AG04449 (cell line): ENCODE results near the gene IRGC.

Experiments
- CTCF ChIA-PET: fragments of 350-600 bp; formaldehyde crosslinking; extraction: SDS; loops from one replicate; lab custom pipeline; 2021; ENCODE audit warnings: antibody characterized with exemption; lab: Yijun Ruan, JAX
- POLR2A ChIA-PET: fragments of 400-600, 350-600 bp; formaldehyde crosslinking; extraction: SDS; loops from one replicate; lab custom pipeline; 2020; ENCODE audit warnings: antibody characterized with exemption, inconsistent platforms; lab: Yijun Ruan, JAX
- DNase-seq: peaks from one replicate; pipeline ENCODE4 v3.0.0-alpha.2; 2010; ENCODE audit warnings: low read depth, low spot score
- H3K4me3 ChIP-seq: 2 replicates; pipeline ENCODE4 v1.5.1; 2011; ENCODE audit warnings: low read depth, mild to moderate bottlenecking, control low read depth, low read length
- TF ChIP-seq, protein P1 (sequence below): IDR thresholded peaks from one replicate; pipeline ENCODE4 v1.5.1; 2011; ENCODE audit warnings: mild to moderate bottlenecking, moderate library complexity, low read length, control low read depth, inconsistent platforms; ENCODE audit not compliant: insufficient read depth; ENCODE audit errors: missing control alignments

Gene IRGC

DNA sequence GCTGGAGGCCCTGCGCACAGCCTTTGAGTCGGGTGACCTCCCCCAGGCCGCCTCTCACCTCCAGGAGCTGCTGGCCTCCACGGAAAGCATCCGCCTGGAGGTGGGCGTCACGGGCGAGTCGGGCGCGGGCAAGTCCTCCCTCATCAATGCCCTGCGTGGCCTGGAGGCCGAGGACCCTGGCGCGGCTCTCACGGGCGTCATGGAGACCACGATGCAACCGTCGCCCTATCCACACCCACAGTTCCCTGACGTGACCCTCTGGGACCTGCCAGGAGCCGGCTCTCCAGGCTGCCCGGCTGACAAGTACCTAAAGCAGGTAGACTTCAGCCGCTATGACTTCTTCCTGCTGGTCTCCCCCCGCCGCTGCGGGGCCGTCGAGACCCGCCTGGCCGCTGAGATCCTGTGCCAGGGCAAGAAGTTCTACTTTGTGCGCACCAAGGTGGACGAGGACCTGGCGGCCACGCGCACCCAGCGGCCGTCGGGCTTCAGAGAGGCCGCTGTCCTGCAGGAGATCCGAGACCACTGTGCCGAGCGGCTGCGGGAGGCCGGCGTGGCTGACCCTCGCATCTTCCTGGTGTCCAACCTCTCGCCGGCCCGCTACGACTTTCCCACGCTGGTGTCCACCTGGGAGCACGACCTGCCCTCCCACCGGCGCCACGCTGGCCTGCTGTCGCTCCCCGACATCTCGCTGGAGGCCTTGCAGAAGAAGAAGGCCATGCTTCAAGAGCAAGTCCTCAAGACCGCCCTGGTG is 2.9 kb downstream of the IRGC start:
- TF ChIP-seq, protein P1, sequence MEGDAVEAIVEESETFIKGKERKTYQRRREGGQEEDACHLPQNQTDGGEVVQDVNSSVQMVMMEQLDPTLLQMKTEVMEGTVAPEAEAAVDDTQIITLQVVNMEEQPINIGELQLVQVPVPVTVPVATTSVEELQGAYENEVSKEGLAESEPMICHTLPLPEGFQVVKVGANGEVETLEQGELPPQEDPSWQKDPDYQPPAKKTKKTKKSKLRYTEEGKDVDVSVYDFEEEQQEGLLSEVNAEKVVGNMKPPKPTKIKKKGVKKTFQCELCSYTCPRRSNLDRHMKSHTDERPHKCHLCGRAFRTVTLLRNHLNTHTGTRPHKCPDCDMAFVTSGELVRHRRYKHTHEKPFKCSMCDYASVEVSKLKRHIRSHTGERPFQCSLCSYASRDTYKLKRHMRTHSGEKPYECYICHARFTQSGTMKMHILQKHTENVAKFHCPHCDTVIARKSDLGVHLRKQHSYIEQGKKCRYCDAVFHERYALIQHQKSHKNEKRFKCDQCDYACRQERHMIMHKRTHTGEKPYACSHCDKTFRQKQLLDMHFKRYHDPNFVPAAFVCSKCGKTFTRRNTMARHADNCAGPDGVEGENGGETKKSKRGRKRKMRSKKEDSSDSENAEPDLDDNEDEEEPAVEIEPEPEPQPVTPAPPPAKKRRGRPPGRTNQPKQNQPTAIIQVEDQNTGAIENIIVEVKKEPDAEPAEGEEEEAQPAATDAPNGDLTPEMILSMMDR = no peak
- DNase-seq = no peak
- ChIA-PET CTCF (no interaction called here), POLR2A (no interaction called here)
- no peak overlapping the region for H3K4me3 ChIP-seq

DNA sequence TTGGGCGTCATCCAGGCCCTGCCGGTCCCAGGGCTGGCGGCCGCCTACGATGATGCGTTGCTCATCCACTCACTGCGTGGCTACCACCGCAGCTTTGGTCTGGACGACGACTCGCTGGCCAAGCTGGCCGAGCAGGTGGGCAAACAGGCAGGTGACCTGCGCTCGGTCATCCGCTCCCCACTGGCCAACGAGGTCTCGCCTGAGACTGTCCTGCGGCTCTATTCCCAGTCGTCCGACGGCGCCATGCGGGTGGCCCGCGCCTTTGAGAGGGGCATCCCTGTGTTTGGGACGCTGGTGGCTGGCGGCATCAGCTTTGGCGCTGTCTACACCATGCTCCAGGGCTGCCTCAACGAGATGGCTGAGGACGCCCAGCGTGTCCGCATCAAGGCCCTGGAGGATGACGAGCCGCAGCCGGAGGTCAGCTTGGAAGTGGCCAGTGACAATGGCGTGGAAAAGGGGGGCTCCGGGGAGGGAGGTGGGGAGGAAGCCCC is 3.5 kb downstream of the IRGC start:
- TF ChIP-seq, protein P1 = no peak
- DNase-seq = no peak
- CTCF ChIA-PET = interaction anchor here (1.1 kb wide), 1 partner anchor 17 kb away, joined by 3 read pairs; no protein-coding TSS in a partner anchor
- no peak overlapping the region for H3K4me3 ChIP-seq
- POLR2A ChIA-PET = no interaction called here

DNA sequence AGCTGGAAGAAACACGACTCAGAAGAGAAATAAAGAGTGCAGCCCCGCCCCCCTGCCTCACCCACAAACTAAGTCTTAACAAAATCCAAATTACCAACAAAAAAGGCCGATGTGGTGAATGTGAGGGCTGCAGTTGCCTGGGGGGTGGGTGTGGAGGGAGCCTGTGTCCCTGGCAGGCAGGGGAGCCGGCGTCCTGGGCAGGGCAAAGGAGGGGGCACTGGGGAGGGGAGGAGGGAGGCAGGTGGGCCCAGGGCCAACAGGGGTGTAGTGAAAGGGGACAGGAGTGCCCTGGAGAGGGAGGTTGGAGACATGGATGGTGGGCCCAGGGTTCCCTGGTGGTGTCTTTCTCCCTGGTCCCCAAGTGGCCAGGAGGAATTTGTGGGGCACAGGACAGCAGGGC is 4.0 kb downstream of the IRGC start:
- TF ChIP-seq, protein P1 = no peak
- ChIA-PET POLR2A (no interaction called here), CTCF (interaction anchor here (1.1 to 1.4 kb wide), 2 partner anchors 8 to 16 kb away, joined by 3 to 4 read pairs; no protein-coding TSS in a partner anchor)
- DNase-seq = no peak
- H3K4me3 ChIP-seq = no peak overlapping the region

DNA sequence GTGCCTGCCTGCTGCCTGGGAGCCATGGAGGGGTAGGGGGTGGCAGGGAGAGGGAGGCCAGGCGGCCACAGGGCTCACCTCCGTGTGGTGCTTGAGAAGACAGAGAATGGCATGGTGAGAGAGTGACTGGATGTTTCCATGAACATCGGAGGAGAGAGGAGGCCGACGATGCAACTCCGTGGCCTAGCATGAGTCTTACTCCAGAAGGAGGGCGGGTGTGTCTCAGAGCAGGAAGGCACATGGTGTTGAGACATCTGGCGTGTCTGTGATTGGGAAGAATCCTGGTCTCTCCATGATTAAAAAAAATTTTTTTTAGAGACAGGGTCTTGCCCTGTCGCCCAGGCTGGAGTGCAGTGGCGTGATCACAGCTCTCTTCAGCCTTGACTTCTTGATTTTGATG is 5.1 kb downstream of the IRGC start:
- CTCF ChIA-PET = interaction anchor here (1.0 to 1.4 kb wide), 4 partner anchors 9 to 89 kb away, joined by 3 to 6 read pairs (median 4); no protein-coding TSS in a partner anchor
- TF ChIP-seq, protein P1 = no peak
- no peak overlapping the region for H3K4me3 ChIP-seq
- no peak for DNase-seq
- POLR2A ChIA-PET = no interaction called here

DNA sequence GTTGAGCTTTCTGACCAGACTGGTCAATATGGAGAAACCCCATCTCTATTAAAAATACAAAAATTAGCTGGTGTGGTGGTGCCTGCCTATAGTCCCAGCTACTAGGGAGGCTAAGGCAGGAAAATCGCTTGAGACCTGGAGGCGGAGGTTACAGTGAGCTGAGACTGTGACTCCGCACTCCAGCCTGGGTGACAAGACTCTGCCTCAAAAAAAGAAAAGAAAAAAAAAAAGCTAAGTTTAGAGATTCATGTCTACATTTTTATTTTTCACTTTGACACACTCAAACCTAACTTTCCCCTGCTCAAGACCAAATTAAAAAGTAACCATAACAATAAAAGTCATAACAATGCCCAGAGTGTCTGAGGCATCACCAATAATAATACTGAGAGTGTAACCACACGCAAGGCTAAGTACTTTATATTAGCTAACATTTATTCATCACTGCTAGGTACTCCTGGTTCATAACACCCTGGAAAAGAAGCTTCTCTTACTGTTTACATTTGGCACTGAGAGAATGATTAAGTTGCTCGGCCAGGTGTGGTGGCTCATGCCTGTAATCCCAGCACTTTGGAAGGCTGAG is 5.7 kb downstream of the IRGC start:
- no peak for DNase-seq
- POLR2A ChIA-PET = no interaction called here
- TF ChIP-seq, protein P1 = no peak
- CTCF ChIA-PET = interaction anchor here (0.9 to 1.3 kb wide), 4 partner anchors 12 to 88 kb away, joined by 3 to 6 read pairs (median 3); no protein-coding TSS in a partner anchor
- no peak overlapping the region for H3K4me3 ChIP-seq

DNA sequence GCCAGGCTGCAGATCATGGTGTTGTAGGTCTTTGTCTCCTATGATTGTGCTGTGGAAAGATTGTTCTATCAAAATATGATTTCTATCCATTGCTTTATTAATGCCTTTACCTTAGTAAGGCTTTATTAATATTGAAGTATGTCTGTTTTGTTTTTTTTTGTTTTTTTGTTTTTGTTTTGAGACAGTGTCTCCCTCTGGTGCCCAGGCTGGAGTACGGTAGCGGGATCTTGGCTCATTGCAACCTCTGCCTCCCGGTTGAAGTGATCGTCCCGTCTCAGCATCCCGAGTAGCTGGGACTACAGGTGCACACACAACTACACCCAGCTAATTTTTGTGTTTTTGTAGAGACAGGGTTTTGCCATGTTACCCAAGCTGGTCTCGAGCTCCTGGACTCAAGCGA is 7.7 kb downstream of the IRGC start:
- ChIA-PET CTCF (interaction anchor here (1.5 kb wide), 1 partner anchor 54 kb away, joined by 3 read pairs; the partner anchor contains the start of gene PLAUR), POLR2A (no interaction called here)
- H3K4me3 ChIP-seq = no peak overlapping the region
- DNase-seq = no peak
- TF ChIP-seq, protein P1 = no peak
